ENCODE results near the gene RASGRF1.

DNA sequence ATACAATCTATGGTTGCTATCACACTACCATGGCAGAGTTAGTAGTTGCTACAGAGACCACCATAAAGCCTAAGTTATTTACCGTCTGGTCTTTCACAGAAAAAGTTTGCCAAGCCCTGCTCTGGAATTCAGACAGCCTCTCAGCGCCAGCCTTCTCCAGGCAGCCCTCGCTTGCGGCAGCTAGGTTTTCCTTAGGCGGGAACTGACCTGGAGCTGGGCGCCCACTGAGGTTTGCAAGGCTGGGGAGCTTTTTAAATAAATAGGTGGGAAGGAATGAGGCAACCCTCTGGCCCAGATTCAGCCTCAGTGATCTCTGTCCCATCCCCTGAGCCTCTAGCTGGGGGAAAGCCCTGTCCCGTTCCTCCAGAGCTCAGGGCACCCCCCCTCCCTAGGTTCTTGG, 146.9 kb downstream of the RASGRF1 start:
- no peak for TF ChIP-seq EP300 (conservative IDR thresholded peaks at IDR 0.05; ENCODE audit: poor library complexity, severe bottlenecking)
- TF ChIP-seq, protein P1, sequence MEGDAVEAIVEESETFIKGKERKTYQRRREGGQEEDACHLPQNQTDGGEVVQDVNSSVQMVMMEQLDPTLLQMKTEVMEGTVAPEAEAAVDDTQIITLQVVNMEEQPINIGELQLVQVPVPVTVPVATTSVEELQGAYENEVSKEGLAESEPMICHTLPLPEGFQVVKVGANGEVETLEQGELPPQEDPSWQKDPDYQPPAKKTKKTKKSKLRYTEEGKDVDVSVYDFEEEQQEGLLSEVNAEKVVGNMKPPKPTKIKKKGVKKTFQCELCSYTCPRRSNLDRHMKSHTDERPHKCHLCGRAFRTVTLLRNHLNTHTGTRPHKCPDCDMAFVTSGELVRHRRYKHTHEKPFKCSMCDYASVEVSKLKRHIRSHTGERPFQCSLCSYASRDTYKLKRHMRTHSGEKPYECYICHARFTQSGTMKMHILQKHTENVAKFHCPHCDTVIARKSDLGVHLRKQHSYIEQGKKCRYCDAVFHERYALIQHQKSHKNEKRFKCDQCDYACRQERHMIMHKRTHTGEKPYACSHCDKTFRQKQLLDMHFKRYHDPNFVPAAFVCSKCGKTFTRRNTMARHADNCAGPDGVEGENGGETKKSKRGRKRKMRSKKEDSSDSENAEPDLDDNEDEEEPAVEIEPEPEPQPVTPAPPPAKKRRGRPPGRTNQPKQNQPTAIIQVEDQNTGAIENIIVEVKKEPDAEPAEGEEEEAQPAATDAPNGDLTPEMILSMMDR (IDR thresholded peaks at IDR 0.05; ENCODE audit: poor library complexity, severe bottlenecking): no peak

All from neural cell (in vitro differentiated cells).